Hepatocyte (in vitro differentiated cells): ENCODE data around the gene ZNF80. TPM values are rescaled to one million over a fixed set of nuclear protein-coding genes. Genes with fewer than 3 reads are reported as not detected.

Experiments
- DNase-seq: peaks from one replicate; pipeline ENCODE4 v3.0.0-alpha.2; 2016; ENCODE audit warnings: low spot score
- H2AFZ ChIP-seq: fragments of 200-600 bp; sonication (generic); 2 replicates; pipeline ENCODE4 v1.6.0; 2016; ENCODE audit warnings: antibody characterized with exemption, mild to moderate bottlenecking
- H3K27ac ChIP-seq: fragments of 200-600 bp; sonication (generic); 2 replicates; pipeline ENCODE4 v1.5.1; 2016; ENCODE audit warnings: mild to moderate bottlenecking
- H3K27me3 ChIP-seq: fragments of 200-600 bp; sonication (generic); 2 replicates; pipeline ENCODE4 v1.6.1; 2016
- H3K36me3 ChIP-seq: fragments of 200-600 bp; sonication (generic); replicated peaks from 2 replicates; pipeline ENCODE4 v1.5.1; 2016; ENCODE audit warnings: low read depth; ENCODE audit not compliant: insufficient read depth
- H3K4me1 ChIP-seq: fragments of 200-600 bp; sonication (generic); 2 replicates; pipeline ENCODE4 v1.5.1; 2016; ENCODE audit warnings: mild to moderate bottlenecking, moderate library complexity; ENCODE audit not compliant: insufficient read depth
- H3K4me2 ChIP-seq: fragments of 200-600 bp; sonication (generic); 2 replicates; pipeline ENCODE4 v1.6.0; 2016
- H3K4me3 ChIP-seq: fragments of 200-600 bp; sonication (generic); 2 replicates; pipeline ENCODE4 v1.5.1; 2016; ENCODE audit warnings: mild to moderate bottlenecking
- H3K79me2 ChIP-seq: fragments of 200-600 bp; sonication (generic); 2 replicates; pipeline ENCODE4 v1.6.0; 2017; ENCODE audit warnings: mild to moderate bottlenecking
- H3K9me2 ChIP-seq: fragments of 200-600 bp; sonication (generic); replicated peaks from 2 replicates; pipeline ENCODE4 v1.6.0; 2017; ENCODE audit warnings: mild to moderate bottlenecking; ENCODE audit not compliant: insufficient read depth
- H3K9me3 ChIP-seq: fragments of 200-600 bp; sonication (generic); 2 replicates; pipeline ENCODE4 v1.5.1; 2016; ENCODE audit warnings: low read depth, mild to moderate bottlenecking
- H4K20me1 ChIP-seq: fragments of 200-600 bp; sonication (generic); 2 replicates; pipeline ENCODE4 v1.6.0; 2016; ENCODE audit warnings: mild to moderate bottlenecking; ENCODE audit not compliant: insufficient read depth, poor library complexity, severe bottlenecking
- EZH2 ChIP-seq: fragments of 200-600 bp; sonication (generic); IDR thresholded peaks from 2 replicates; pipeline ENCODE4 v1.6.1; 2016; ENCODE audit warnings: antibody characterized with exemption, mild to moderate bottlenecking, borderline replicate concordance
- EZH2phosphoT487 ChIP-seq: fragments of 200-600 bp; sonication (generic); IDR thresholded peaks from one replicate; pipeline ENCODE4 v1.6.1; 2018; ENCODE audit warnings: antibody characterized with exemption, mild to moderate bottlenecking, low read depth, moderate library complexity; ENCODE audit not compliant: unreplicated experiment, severe bottlenecking
- WGBS: methylation state at CpG from one replicate; pipeline ENCODE4 v1.1.6; 2016; ENCODE audit warnings: low lambda C conversion rate; ENCODE audit errors: missing lambda C conversion rate; 5-methylcytosine and 5-hydroxymethylcytosine counted together
- polyA plus RNA-seq: library from polyadenylated mRNA; unstranded; fragments of >200 nt; fragmentation: Nextera tagmentation; extraction: Ambion mirVana; gene quantifications from 2 replicates; pipeline ENCODE4 v1.2.1, GENCODE V29; 2016
- total RNA-seq: library from RNA; depleted of rRNA; stranded (reverse); fragments of >200 nt; gene quantifications from 2 replicates; pipeline ENCODE4 v1.2.3, GENCODE V29; 2014
- TF ChIP-seq, protein P1 (sequence below): fragments of 200-600 bp; sonication (generic); IDR thresholded peaks from 2 replicates; pipeline ENCODE4 v1.5.1; 2016; ENCODE audit warnings: antibody characterized with exemption, mild to moderate bottlenecking; ENCODE audit not compliant: poor library complexity

The ZNF80 gene
- total and polyA plus RNA-seq, 2 experiments from 2014 or later: not detected

DNA sequence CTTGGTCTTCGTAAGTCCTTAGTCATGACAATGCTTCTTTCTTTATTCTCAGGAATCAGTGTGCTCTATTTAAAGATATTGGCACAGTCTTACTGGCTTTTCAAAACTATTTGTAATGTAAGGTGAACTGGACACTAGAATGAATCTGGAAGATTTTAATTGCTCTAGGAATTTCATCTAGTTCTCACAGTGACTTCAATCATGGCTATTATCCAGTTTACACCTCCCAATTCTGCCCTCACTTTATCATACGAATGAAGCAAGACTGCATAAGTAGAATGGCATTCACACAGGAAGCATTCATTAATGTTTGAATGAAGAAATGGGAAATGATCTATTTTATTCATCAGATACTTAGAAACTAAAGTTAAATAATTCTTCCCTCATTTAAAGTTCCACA lies 31.8 kb downstream of the ZNF80 start:
- no peaks in the 10 kb centered on the region for H3K27me3 ChIP-seq
- no peaks in the 10 kb centered on the region for H3K36me3 ChIP-seq
- no peak overlapping the region for H3K4me2 ChIP-seq
- WGBS: 83% methylated on average over 2 of the region's 2 CpGs
- H3K4me3 ChIP-seq: no peak overlapping the region
- H2AFZ ChIP-seq: no peak overlapping the region
- no peaks in the 10 kb centered on the region for H4K20me1 ChIP-seq
- H3K27ac ChIP-seq: no peak overlapping the region
- no peaks in the 10 kb centered on the region for H3K4me1 ChIP-seq
- TF ChIP-seq EZH2: no peak
- TF ChIP-seq, protein P1, sequence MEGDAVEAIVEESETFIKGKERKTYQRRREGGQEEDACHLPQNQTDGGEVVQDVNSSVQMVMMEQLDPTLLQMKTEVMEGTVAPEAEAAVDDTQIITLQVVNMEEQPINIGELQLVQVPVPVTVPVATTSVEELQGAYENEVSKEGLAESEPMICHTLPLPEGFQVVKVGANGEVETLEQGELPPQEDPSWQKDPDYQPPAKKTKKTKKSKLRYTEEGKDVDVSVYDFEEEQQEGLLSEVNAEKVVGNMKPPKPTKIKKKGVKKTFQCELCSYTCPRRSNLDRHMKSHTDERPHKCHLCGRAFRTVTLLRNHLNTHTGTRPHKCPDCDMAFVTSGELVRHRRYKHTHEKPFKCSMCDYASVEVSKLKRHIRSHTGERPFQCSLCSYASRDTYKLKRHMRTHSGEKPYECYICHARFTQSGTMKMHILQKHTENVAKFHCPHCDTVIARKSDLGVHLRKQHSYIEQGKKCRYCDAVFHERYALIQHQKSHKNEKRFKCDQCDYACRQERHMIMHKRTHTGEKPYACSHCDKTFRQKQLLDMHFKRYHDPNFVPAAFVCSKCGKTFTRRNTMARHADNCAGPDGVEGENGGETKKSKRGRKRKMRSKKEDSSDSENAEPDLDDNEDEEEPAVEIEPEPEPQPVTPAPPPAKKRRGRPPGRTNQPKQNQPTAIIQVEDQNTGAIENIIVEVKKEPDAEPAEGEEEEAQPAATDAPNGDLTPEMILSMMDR: no peak
- no peak for TF ChIP-seq EZH2phosphoT487
- no peak for DNase-seq
- H3K9me2 ChIP-seq: no peaks in the 10 kb centered on the region
- no peaks in the 10 kb centered on the region for H3K79me2 ChIP-seq
- H3K9me3 ChIP-seq: no peaks in the 10 kb centered on the region

DNA sequence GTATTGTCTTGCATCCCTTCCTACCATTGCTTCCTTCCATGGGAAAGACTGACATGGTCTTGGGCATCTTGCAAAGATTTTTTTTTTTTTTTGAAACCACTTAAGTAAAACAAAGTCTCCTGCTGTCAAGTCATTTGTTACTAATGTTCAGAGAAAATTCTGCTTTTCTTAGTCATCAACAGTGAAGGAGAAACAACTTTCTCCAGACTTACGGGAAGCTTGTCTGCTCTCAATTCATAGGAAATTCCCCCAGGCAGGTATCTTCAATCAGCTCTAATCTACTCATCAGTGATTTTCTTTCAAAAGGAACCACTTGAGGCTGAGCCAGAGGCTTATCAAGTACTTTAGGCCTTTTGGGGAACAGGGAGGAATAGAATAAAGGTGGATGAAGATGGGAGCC lies 42.6 kb downstream of the ZNF80 start:
- Histone ChIP-seq H3K4me3 (no peak overlapping the region), H2AFZ (no peak overlapping the region), H4K20me1 (no peaks in the 10 kb centered on the region), H3K27me3 (no peaks in the 10 kb centered on the region), H3K27ac (no peak overlapping the region), H3K4me1 (no peaks in the 10 kb centered on the region), H3K4me2 (no peak overlapping the region), H3K9me3 (no peaks in the 10 kb centered on the region), H3K9me2 (no peaks in the 10 kb centered on the region), H3K36me3 (no peaks in the 10 kb centered on the region), H3K79me2 (no peaks in the 10 kb centered on the region)
- DNase-seq: no peak
- 36% methylated on average over 1 of the region's 1 CpG for WGBS
- TF ChIP-seq, protein P1: no peak
- no peak for TF ChIP-seq EZH2
- TF ChIP-seq EZH2phosphoT487: no peak

DNA sequence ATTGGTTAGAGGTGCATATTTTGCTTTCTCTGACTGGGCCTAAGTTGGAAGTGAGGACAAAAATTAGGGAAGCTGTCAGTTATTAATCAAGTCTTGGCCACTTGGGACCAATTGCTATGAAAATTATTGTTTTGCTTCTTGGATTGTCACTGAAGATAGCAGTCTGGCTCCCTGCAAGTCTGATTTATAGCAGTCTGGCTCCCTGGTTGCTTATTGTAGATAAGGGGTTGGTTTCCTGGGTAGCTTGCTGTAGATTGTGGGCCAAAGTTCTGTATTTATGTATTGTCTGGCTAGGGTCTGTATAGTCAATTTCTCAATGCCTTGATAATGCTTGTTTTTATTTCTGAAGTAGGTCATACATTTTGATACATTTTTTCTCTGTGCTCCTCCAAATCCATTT lies 45.2 kb downstream of the ZNF80 start:
- Histone ChIP-seq H3K4me2 (no peak overlapping the region), H3K79me2 (no peaks in the 10 kb centered on the region), H2AFZ (no peak overlapping the region), H3K9me2 (no peaks in the 10 kb centered on the region), H4K20me1 (no peaks in the 10 kb centered on the region), H3K4me3 (no peak overlapping the region), H3K9me3 (no peaks in the 10 kb centered on the region), H3K27ac (no peak overlapping the region), H3K27me3 (no peaks in the 10 kb centered on the region), H3K4me1 (no peaks in the 10 kb centered on the region), H3K36me3 (no peaks in the 10 kb centered on the region)
- TF ChIP-seq EZH2phosphoT487 (no peak), EZH2 (no peak)
- TF ChIP-seq, protein P1: no peak
- no peak for DNase-seq

DNA sequence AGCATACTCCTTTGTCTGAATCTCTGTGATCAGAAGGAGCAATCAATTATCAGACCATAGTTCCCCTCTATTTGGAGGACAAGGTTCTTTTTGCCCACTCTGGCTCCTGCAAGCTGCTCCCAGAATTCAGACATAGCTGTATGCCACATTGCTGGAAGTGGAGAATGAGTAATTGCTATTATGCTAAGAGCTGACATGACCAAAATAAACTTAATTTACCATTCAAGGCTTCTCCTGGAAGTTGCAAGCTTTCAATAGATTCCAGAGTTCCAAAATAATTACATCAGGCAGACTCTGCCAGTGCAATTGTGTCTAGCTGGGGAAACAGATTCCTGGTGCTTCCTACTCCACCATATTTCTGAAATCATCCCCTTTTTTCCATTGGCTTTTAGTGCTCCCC lies 50.9 kb downstream of the ZNF80 start:
- Histone ChIP-seq H3K4me1 (no peaks in the 10 kb centered on the region), H4K20me1 (no peaks in the 10 kb centered on the region), H3K79me2 (no peaks in the 10 kb centered on the region), H3K4me2 (no peak overlapping the region), H3K27ac (no peak overlapping the region), H3K4me3 (no peak overlapping the region), H2AFZ (no peak overlapping the region), H3K36me3 (no peaks in the 10 kb centered on the region), H3K9me2 (no peaks in the 10 kb centered on the region), H3K9me3 (peaks cover 5% of the 10 kb centered on the region), H3K27me3 (no peaks in the 10 kb centered on the region)
- no peak for DNase-seq
- TF ChIP-seq, protein P1: no peak
- TF ChIP-seq EZH2phosphoT487 (no peak), EZH2 (no peak)
